Neural progenitor cell (in vitro differentiated cells): ENCODE measurements around the gene EIF4A3. TPM values are rescaled to one million over a fixed set of nuclear protein-coding genes. Genes with fewer than 3 reads are reported as not detected.

Experiments
- DNase-seq: peaks from one replicate; pipeline ENCODE4 v3.0.0-alpha.2; 2016; ENCODE audit warnings: low spot score
- H2AFZ ChIP-seq: fragments of 200-600 bp; sonication (generic); replicated peaks from 2 replicates; pipeline ENCODE4 v1.6.1; 2016; ENCODE audit warnings: antibody characterized with exemption
- H3F3A ChIP-seq: fragments of 200-600 bp; sonication (generic); 2 replicates; pipeline ENCODE4 v1.6.1; 2016; ENCODE audit warnings: antibody characterized with exemption, low read depth
- H3K27ac ChIP-seq: fragments of 200-600 bp; sonication (generic); 2 replicates; pipeline ENCODE4 v1.5.1; 2016; ENCODE audit warnings: mild to moderate bottlenecking
- H3K27me3 ChIP-seq: fragments of 200-600 bp; sonication (generic); 2 replicates; pipeline ENCODE4 v1.6.1; 2016; ENCODE audit warnings: mild to moderate bottlenecking, moderate library complexity
- H3K36me3 ChIP-seq: fragments of 200-600 bp; sonication (generic); 2 replicates; pipeline ENCODE4 v1.5.1; 2016
- H3K4me1 ChIP-seq: fragments of 200-600 bp; sonication (generic); 2 replicates; pipeline ENCODE4 v1.6.1; 2016; ENCODE audit warnings: mixed run types
- H3K4me2 ChIP-seq: fragments of 200-600 bp; sonication (generic); 2 replicates; pipeline ENCODE4 v1.6.1; 2016
- H3K4me3 ChIP-seq: fragments of 200-600 bp; sonication (generic); 2 replicates; pipeline ENCODE4 v1.5.1; 2016
- H3K79me2 ChIP-seq: fragments of 200-600 bp; sonication (generic); 2 replicates; pipeline ENCODE4 v1.6.1; 2016; ENCODE audit warnings: low read depth
- H3K9ac ChIP-seq: fragments of 200-600 bp; sonication (generic); 2 replicates; pipeline ENCODE4 v1.6.1; 2016
- H3K9me3 ChIP-seq: fragments of 200-600 bp; sonication (generic); 2 replicates; pipeline ENCODE4 v1.5.1; 2016; ENCODE audit warnings: low read depth
- H4K20me1 ChIP-seq: fragments of 200-600 bp; sonication (generic); 2 replicates; pipeline ENCODE4 v1.6.1; 2016; ENCODE audit warnings: low read depth
- H3K27ac Mint-ChIP-seq: 3 replicates; pipeline ENCODE4 v1.8.0; 2021; ENCODE audit warnings: mixed read lengths
- H3K27me3 Mint-ChIP-seq: 2 replicates; pipeline ENCODE4 v1.8.0; 2022; ENCODE audit warnings: low read depth, mild to moderate bottlenecking, inconsistent platforms, moderate library complexity, mixed read lengths; ENCODE audit not compliant: insufficient read depth
- H3K36me3 Mint-ChIP-seq: 3 replicates; pipeline ENCODE4 v1.8.0; 2021; ENCODE audit warnings: mixed read lengths
- H3K4me1 Mint-ChIP-seq: 3 replicates; pipeline ENCODE4 v1.8.0; 2021; ENCODE audit warnings: mixed read lengths
- H3K4me3 Mint-ChIP-seq: 3 replicates; pipeline ENCODE4 v1.8.0; 2021; ENCODE audit warnings: mild to moderate bottlenecking, moderate library complexity, mixed read lengths
- H3K9me3 Mint-ChIP-seq: 3 replicates; pipeline ENCODE4 v1.8.0; 2020; ENCODE audit warnings: mixed read lengths
- EZH2 ChIP-seq: fragments of 200-600 bp; sonication (generic); IDR thresholded peaks from 2 replicates; pipeline ENCODE4 v1.6.1; 2017; ENCODE audit warnings: antibody characterized with exemption, mild to moderate bottlenecking, moderate library complexity
- EZH2phosphoT487 ChIP-seq: fragments of 200-600 bp; sonication (generic); IDR thresholded peaks from 2 replicates; pipeline ENCODE4 v1.6.1; 2017; ENCODE audit warnings: antibody characterized with exemption
- total RNA-seq: library from RNA; depleted of rRNA; stranded (reverse); fragments of >200 nt; gene quantifications from 2 replicates; pipeline ENCODE4 v1.2.3, GENCODE V29; 2015; ENCODE audit warnings: low replicate concordance
- TF ChIP-seq, protein P1 (sequence below): fragments of 200-600 bp; sonication (generic); IDR thresholded peaks from 2 replicates; pipeline ENCODE4 v1.5.1; 2017; ENCODE audit warnings: antibody characterized with exemption, mild to moderate bottlenecking

EIF4A3 gene
- total RNA-seq, 1 donor from 2014 or later: 102 TPM

DNA sequence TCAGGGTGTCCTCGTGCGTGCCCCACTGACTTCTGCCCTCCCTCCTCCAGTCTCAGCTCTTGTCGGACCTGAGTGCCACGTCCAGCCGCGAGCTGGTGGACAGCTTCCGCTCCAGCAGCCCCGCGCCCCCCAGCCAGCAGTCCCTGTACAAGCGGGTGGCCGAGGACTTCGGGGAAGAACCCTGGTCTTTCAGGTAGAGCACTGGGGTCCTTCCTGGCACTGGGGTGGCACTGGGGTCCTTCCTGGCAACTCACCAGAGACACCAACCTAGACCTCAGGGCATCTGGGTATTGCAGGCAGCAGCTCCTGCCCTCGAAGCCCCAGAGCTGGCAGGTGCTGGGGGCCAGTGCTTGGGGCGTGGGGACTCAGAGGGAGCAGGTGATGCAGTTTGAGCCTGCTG is 48.2 kb upstream of the EIF4A3 start:
- H3K27ac ChIP-seq: no peak overlapping the region
- DNase-seq: no peak
- no peak overlapping the region for H3K4me3 Mint-ChIP-seq
- peaks cover 5% of the 10 kb centered on the region for H3F3A ChIP-seq
- H3K9me3 Mint-ChIP-seq: no peaks in the 10 kb centered on the region
- no peaks in the 10 kb centered on the region for H3K27me3 ChIP-seq
- H3K27me3 Mint-ChIP-seq: peaks cover 5% of the 10 kb centered on the region
- H4K20me1 ChIP-seq: no peaks in the 10 kb centered on the region
- no peaks in the 10 kb centered on the region for H3K9me3 ChIP-seq
- no peaks in the 10 kb centered on the region for H3K79me2 ChIP-seq
- no peak overlapping the region for H3K4me2 ChIP-seq
- no peak overlapping the region for H3K9ac ChIP-seq
- TF ChIP-seq EZH2: no peak
- H3K4me3 ChIP-seq: no peak overlapping the region
- H3K27ac Mint-ChIP-seq: no peak overlapping the region
- H3K36me3 Mint-ChIP-seq: no peaks in the 10 kb centered on the region
- H3K4me1 ChIP-seq: no peaks in the 10 kb centered on the region
- peaks cover 21% of the 10 kb centered on the region for H3K4me1 Mint-ChIP-seq
- no peaks in the 10 kb centered on the region for H3K36me3 ChIP-seq
- H2AFZ ChIP-seq: no peak overlapping the region

DNA sequence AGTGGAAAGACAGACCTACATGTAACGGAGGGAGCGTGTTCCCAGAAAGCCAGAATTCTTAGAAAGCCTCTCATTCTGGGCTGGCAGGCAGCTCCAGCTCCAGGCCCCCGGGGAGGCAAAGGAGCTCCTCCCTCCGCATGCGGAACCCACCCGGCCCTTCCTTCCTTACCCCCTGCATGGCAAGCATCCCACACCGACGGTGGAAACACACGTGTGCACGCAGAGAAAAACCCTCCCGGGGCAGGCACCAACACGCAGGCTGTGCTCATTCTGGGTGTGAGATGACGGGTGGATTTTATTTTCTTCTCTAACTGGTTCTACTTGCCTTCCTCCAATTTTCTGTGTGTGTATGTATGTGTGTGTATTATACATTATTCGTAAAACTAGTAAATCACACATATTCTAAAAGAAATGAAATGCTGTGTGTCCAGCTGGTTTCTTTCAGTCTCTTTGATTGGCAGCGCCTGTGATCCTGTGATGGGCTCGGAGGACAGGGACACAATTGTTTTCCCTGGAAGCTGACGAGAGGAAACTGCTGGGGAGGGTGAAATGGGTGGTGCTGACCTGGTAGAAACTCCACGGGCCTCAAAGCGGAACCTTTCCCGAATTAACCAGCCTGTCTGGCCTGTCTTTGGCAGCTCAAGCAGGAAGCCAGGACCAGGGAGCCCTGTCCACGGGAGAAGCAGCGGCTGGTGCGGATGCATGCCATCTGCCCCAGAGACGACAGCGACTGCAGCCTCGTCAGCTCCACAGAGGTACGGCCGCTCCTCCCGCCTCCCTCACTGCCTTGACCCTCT is 45.1 kb upstream of the EIF4A3 start:
- Histone ChIP-seq H2AFZ (no peak overlapping the region), H3K36me3 (no peaks in the 10 kb centered on the region), H3K9ac (no peak overlapping the region), H3K4me3 (no peak overlapping the region), H3K4me2 (no peak overlapping the region), H3K27me3 (no peaks in the 10 kb centered on the region), H3K9me3 (no peaks in the 10 kb centered on the region), H3K27ac (no peak overlapping the region), H3K79me2 (no peaks in the 10 kb centered on the region), H3K4me1 (no peaks in the 10 kb centered on the region), H3F3A (peaks cover 5% of the 10 kb centered on the region), H4K20me1 (no peaks in the 10 kb centered on the region)
- Mint-ChIP-seq H3K4me3 (peak overlapping the region; percentile 0), H3K27ac (peak overlapping the region; percentile 76), H3K27me3 (peaks cover 8% of the 10 kb centered on the region), H3K4me1 (peaks cover 14% of the 10 kb centered on the region), H3K36me3 (no peaks in the 10 kb centered on the region), H3K9me3 (no peaks in the 10 kb centered on the region)
- DNase-seq: no peak
- TF ChIP-seq, protein P1, sequence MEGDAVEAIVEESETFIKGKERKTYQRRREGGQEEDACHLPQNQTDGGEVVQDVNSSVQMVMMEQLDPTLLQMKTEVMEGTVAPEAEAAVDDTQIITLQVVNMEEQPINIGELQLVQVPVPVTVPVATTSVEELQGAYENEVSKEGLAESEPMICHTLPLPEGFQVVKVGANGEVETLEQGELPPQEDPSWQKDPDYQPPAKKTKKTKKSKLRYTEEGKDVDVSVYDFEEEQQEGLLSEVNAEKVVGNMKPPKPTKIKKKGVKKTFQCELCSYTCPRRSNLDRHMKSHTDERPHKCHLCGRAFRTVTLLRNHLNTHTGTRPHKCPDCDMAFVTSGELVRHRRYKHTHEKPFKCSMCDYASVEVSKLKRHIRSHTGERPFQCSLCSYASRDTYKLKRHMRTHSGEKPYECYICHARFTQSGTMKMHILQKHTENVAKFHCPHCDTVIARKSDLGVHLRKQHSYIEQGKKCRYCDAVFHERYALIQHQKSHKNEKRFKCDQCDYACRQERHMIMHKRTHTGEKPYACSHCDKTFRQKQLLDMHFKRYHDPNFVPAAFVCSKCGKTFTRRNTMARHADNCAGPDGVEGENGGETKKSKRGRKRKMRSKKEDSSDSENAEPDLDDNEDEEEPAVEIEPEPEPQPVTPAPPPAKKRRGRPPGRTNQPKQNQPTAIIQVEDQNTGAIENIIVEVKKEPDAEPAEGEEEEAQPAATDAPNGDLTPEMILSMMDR: no peak
- TF ChIP-seq EZH2phosphoT487 (no peak), EZH2 (no peak)

DNA sequence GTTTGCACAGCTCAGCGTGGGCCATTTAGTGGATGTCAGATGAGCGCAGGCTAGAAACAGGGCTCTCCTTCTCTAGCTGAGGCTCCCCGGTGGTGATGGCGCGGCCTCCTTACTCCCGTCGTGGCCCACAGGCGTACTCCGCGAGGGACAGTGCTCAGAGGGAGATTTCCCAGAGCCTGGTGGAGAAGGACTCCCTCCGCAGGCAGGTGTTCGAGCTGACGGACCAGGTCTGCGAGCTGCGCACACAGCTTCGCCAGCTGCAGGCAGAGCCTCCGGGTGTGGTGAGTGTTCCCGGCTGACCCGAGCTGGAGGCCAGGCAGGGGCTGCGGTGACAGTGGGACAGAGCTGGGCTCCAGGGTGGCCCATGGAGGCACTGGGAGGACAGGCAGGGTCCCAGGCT is 44.3 kb upstream of the EIF4A3 start:
- Histone ChIP-seq H3K79me2 (no peaks in the 10 kb centered on the region), H3K27me3 (no peaks in the 10 kb centered on the region), H3K4me2 (no peak overlapping the region), H2AFZ (no peak overlapping the region), H3K4me3 (no peak overlapping the region), H3K9me3 (no peaks in the 10 kb centered on the region), H3F3A (peaks cover under 1% of the 10 kb centered on the region), H4K20me1 (no peaks in the 10 kb centered on the region), H3K36me3 (no peaks in the 10 kb centered on the region), H3K9ac (no peak overlapping the region), H3K4me1 (no peaks in the 10 kb centered on the region), H3K27ac (no peak overlapping the region)
- Mint-ChIP-seq H3K4me1 (peaks cover 14% of the 10 kb centered on the region), H3K27me3 (peaks cover 9% of the 10 kb centered on the region), H3K9me3 (no peaks in the 10 kb centered on the region), H3K27ac (peak overlapping the region; percentile 38), H3K4me3 (no peak overlapping the region), H3K36me3 (no peaks in the 10 kb centered on the region)
- peak; percentile 55 for DNase-seq
- TF ChIP-seq, protein P1: peak; percentile 26
- TF ChIP-seq EZH2: no peak
- no peak for TF ChIP-seq EZH2phosphoT487

DNA sequence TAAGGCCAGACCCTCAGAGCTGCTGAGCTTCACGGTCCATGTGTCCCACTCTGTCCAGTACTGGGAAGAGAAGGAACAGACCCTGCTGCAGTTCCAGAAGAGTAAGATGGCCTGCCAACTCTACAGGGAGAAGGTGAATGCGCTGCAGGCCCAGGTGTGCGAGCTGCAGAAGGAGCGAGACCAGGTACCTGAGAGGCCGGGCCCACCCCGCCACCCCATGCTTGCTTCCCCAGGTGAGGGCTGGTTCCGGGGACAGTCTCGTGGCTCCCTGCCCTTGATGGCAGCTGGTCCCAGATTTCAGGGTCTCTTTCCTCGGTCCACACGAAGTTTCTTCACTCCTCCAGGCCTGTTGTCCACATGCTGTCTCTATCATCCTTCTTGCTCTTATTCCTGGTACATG is 43.8 kb upstream of the EIF4A3 start:
- H3K27me3 Mint-ChIP-seq: peaks cover 7% of the 10 kb centered on the region
- no peak overlapping the region for H3K4me3 Mint-ChIP-seq
- H3K9me3 Mint-ChIP-seq: no peaks in the 10 kb centered on the region
- Histone ChIP-seq H3K79me2 (no peaks in the 10 kb centered on the region), H4K20me1 (no peaks in the 10 kb centered on the region), H3F3A (no peaks in the 10 kb centered on the region), H3K27ac (no peak overlapping the region), H2AFZ (no peak overlapping the region), H3K9ac (no peak overlapping the region), H3K4me1 (no peaks in the 10 kb centered on the region), H3K4me2 (no peak overlapping the region), H3K9me3 (no peaks in the 10 kb centered on the region), H3K27me3 (no peaks in the 10 kb centered on the region), H3K4me3 (no peak overlapping the region), H3K36me3 (no peaks in the 10 kb centered on the region)
- H3K4me1 Mint-ChIP-seq: peaks cover 14% of the 10 kb centered on the region
- TF ChIP-seq EZH2 (no peak), EZH2phosphoT487 (no peak)
- TF ChIP-seq, protein P1: no peak
- H3K27ac Mint-ChIP-seq: no peak overlapping the region
- H3K36me3 Mint-ChIP-seq: no peaks in the 10 kb centered on the region
- DNase-seq: no peak
